NCI-H1417 (cell line): Measurements from ENCODE around the gene PLAAT3.
"Not testable (repeated sequence)": the region's sequence is repeated elsewhere in the genome, so short reads cannot be mapped to it uniquely, and the experiment has no call there.

Source experiments
- DNase-seq, 3 experiments: peaks; one replicate each; lab custom pipeline; 2025; lab: John Stamatoyannopoulos, UW

The PLAAT3 gene

DNA sequence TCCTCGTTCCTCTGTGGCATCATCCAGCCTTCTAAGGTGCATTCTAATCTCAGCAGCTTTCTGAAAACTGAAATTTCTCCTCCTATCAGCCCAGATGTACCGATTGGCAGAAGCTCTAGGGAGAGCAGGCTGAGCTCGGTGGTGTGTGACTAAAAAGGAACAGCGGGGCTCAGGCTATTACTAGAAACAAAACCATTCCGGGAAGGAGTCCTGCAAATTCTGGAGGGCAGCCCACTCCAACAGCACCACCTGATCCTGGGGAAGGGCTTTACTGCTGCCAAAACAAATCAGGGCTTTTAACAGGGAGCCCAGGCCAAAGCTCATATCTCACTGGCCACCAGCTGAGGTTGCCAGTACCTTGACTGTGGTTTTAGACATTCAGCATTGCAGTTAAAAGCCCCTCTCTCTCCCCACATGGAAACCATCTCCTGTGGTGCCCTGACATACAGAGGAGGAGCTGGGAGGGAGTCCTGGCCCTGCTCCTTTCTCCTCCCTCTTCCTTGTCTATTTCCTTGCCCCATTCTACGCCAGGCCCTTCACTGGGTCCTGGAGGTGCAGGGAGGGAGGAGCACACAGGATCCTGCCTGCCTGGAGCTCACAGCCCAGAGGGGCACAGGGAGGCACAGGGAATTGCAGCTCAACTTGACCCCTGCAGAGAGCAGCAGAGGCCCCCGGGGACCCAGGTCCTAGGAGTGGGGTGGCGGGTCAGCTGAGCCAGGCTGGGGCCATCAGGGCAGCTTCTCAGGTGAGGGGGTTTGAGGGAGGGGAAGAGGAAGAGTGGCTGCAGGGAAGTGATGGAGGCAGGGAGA lies 76.7 kb downstream of the PLAAT3 start:
- DNase-seq = no peak

DNA sequence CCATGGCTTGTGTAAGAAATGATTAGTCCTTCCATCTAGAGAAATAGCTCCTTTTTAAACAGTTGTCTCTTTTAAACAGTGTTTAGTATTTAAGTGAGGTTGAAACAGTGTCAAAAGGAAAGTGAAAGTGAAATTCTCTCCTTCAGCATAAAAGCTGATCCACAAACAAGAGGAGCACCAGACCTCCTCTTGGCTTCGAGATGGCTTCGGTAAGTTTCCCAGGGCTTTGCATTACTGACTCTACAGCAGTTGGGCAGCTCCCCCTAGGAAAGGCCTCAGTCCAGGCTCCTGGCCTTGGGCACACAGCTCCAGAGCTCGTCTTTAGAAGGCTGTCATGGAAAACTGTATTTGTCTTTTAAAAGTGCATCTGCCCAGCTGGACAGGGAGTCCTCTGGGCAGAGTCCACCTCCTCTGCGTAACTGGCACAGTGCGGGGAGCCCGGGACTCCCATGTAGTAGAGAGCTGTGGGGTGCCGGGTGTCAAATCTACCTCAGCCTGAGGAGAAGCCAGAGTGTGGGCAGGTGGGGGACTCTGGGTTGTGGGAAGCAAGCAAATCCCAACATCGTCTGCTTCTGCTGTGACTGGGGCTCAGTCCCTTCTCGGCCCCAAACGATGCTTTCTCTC lies 77.5 kb downstream of the PLAAT3 start, which contains the start of gene PLAAT4:
Gene PLAAT4 (plus strand): TSS at position 140 of the 624 bp plus-strand sequence. CDS start 61 bp downstream, at position 201.
- DNase-seq = no peak

DNA sequence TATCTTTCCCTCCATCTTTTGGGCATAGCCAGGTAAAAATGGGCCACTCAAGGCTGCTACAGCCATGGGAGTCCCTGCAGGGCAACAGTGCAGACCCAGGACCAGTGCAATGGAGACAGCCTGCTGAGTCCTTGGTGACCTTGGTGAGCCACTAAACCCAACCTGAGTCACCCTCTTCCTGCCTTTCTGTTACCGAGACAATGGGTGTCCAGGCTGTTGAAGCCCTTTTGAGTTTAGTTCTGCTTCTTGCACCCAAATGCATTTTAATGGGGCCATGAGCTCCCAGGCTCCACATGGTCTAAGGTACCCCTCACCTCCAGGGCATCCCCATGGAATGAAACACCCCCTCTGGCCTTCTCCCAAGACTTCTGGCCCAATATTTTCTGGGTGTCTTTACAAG lies 78.5 kb downstream of the PLAAT3 start:
- DNase-seq = no peak

DNA sequence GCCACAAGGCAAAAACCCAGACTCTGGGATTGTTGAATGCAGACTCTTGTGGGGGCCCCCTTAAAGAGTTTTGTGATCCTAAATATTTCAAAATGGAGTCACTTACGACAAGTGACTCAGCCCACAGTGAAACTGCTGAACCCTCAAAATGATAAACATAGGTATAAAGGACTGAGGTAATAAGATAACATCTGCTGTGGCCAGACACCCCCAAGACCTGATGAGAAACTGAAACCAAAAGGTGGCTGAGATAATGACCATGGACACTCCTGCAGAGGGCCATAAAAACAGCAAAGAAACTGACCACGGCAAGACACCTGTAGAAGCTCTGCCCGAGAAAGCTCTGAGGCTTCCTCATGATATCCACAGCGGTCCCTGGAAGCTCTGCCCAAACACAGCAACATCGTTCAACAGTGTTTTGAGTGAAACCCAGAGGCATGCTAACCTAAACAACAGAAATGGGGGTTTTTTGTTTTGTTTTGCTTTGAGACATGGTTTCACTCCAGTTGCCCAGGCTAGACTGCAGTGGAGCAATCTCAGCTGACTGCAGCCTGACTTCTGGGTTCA lies 79.3 kb downstream of the PLAAT3 start:
- no peak for DNase-seq

DNA sequence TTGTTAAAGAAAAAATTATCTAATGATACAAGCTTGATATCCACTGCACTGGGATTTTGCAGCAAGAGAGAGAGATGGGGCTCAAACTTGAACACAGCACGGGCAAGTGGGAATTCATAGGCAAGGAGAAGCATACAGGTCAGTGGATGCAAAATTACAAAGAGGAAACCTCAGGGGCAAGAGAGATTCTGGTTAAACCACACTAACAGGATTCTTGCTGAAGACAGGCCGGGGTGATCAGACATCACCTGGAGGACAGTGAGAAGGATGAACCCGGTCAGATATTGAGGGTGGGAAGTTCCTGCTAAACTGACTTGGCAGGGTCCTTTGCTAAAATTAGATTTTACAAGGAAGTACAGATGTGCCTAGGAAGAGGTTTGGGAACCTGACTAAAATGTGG lies 80.2 kb downstream of the PLAAT3 start:
- no peak for DNase-seq

DNA sequence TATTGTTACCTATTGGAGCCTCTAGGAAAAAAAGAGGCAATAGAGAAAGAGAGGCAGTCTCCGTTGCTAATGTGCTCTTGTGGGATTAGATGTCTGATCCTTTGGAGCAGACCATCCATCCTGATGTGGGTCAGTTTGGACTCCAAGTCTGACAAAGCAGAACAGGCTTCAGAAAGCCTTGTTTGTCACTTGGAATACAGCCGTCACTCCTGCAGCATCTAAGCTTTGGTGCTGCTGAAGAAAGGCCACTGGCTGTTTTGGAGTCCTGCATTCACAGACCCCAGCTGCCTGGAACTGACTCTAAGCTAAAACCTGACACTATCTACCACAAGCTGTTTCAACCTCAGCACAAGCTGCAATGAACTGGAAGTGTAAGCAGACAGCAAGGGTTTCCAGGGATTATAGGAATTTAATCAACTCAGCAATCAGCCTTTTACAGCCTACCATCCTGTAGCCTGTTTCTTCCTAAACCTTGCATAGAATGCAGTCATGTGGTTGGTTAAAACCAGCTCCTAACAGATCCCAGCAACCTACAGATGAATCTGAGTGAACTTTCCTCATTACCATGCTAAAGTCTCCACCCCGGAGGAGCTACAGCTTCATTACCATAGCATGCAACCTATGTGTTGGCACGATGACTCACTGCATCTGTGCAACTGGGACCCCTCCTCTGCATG lies 81.3 kb downstream of the PLAAT3 start:
- DNase-seq = no peak

DNA sequence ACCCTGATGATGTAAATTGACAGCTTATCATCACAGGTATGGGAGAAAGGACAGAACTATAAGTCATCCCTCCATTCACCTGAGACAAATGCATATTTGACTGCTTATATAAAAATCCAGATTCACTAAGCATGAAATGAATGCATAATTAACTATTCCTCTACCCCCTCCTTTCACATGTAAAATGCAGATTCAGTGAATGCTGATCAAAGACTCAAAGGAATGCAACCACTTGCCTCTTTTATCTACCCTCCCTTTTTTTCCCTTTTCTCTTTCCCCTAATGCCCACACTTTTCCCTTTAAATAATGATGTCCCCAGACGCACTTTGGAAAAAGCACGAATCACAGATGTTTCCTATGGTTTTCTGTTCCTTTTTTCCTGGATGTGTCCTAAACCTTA lies 82.1 kb downstream of the PLAAT3 start:
- no peak for DNase-seq

DNA sequence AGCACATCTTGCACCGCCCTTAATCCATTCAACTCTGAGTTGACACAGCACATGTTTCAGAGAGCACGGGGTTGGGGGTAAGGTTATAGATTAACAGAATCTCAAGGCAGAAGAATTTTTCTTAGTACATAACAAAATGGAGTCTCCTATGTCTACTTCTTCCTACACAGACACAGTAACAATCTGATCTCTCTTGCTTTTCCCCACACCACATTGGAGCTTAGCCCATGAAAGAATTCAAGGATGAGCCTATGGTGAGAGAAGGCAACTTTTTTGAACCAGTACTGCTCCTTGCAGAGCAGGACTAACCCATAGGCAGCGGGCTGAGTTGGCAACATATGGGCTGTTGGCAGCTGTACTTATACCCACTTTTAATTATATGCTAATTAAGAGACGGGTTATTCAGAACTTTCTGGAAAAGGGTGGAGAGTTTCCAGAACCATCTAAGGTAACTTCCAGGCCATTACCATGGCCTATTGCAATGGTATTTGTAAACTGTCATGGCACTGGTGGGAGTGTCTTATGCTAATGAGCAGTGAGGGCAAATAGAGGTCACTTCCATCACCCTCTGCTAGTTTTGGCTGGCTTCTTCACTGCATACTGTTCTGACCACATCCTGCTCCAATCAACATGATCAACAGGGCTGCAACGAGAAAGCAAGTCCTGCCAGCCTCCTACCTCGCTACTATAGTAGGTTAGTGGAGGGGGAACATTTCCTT lies 83.0 kb downstream of the PLAAT3 start:
- not testable (repeated sequence) for DNase-seq

DNA sequence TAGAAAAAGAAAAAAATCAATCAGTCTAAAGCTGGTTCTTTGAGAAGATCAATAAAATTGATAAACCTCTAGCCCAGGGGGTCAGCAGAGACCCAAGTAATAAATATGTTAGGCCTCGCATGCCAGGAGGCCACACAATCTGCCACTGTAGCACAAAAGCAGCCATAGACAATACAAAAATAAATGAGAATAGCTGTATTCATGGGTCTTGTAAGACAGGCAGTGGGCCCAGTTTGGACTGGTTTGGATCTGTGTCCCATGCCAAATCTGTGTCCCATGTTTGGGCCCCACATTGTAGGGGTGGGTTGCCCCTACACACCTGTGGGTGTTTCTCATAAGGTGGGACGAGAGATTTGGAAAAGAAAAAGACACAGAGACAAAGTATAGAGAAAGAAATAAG lies 84.2 kb downstream of the PLAAT3 start:
- DNase-seq = no peak

DNA sequence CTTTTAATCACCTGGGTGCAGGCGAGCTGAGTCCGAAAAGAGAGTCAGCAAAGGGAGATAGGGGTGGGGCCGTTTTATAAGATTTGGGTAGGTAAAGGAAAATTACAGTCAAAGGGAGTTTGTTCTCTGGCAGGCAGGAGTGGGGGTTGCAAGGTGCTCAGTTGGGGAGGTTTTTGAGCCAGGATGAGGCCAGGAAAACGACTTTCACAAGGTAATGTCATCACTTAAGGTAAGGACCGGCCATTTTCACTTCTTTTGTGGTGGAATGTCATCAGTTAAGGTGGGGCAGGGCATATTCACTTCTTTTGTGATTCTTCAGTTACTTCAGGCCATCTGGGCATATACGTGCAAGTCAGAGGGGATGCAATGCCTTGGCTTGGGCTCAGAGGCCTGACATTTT lies 84.9 kb downstream of the PLAAT3 start:
- DNase-seq = not testable (repeated sequence)

DNA sequence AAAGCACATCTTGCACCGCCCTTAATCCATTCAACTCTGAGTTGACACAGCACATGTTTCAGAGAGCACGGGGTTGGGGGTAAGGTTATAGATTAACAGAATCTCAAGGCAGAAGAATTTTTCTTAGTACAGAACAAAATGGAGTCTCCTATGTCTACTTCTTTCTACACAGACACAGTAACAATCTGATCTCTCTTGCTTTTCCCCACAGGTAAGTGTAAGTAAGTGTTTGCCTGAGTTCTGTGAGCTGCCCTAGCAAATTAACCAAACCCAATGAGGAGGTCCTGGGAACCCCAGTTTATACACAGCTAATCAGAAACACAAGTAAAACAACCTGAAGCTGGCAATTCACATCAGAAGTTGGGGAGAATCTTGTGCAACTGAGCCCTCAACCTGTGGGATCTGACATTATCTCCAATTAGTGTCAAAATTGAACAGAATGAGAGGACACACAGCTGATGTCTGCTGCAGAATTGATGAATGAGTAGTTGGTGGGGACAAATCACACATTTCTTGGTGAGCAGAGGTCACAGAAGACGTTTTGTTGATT lies 85.4 kb downstream of the PLAAT3 start:
- DNase-seq = not testable (repeated sequence)

DNA sequence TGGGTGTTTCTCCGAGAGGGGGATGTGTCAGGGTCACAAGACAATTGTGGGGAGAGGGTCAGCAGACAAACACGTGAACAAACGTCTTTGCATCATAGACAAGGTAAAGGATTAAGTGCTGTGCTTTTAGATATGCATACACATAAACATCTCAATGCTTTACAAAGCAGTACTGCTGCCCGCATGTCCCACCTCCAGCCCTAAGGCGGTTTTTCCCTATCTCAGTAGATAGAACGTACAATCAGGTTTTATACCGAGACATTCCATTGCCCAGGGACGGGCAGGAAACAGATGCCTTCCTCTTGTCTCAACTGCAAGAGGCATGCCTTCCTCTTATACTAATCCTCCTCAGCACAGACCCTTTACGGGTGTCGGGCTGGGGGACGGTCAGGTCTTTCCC lies 86.1 kb downstream of the PLAAT3 start:
- DNase-seq = not testable (repeated sequence)

DNA sequence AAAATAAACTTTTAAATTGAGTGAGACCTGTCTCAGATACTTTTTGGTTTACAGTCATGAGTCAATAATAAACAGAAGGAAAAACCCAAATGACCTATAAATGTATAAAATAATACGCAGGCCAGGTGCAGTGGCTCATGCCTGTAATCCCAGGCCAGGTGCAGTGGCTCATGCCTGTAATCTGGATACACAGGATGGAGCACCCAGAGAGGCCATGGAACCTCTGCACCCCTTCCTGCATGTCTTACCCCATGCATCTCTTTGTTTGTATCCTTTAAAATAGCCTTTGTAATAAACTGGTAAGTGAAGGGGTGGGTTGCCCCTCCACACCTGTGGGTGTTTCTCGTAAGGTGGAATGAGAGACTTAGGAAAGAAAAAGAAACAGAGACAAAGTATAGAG lies 86.6 kb downstream of the PLAAT3 start:
- DNase-seq = no peak
